K562 (cell line): ENCODE measurements around the gene PTGR1. TPM values are rescaled to one million over a fixed set of nuclear protein-coding genes. Genes with fewer than 3 reads are reported as not detected.

Experiments
- ATAC-seq: fragments of 200-7000 bp; cut with Tn5 transposase; 3 replicates; pipeline ENCODE4 v1.9.1; 2020; ENCODE audit warnings: moderate library complexity
- BruUV-seq: library from RNA; stranded (reverse); fragments of 400-500 nt; replicated peaks from 2 replicates; lab custom pipeline; 2021; lab: Mats Ljungman, UMichigan
- CTCF ChIA-PET: fragments of 300-600 bp; formaldehyde crosslinking; extraction: SDS; loops from one replicate; lab custom pipeline; 2021; ENCODE audit warnings: low intra/inter-chr PET ratio; lab: Yijun Ruan, JAX
- POLR2A ChIA-PET: fragments of 300-600, 350-650 bp; sonication (Branson Sonifier 250); formaldehyde crosslinking; extraction: SDS; loops from one replicate; lab custom pipeline; 2021; ENCODE audit warnings: antibody characterized with exemption, inconsistent platforms; lab: Yijun Ruan, JAX
- DNase-seq, 4 experiments: peaks; one replicate each; pipeline versions ENCODE4 v3.0.0 to v3.0.0-alpha.2; 2011 to 2018; ENCODE audit warnings: low spot score in 3 of 4, mixed read lengths in 3 of 4; ENCODE audit errors: extremely low read depth in 1 of 4
- FAIRE-seq: peaks from 2 replicates; lab custom pipeline; 2011; peaks lifted over from hg19 to GRCh38; lab: Jason Lieb, UNC
- H2AFZ ChIP-seq: 2 replicates; pipeline ENCODE4 v1.6.0; 2011; ENCODE audit warnings: low read depth, low read length, control low read depth, inconsistent platforms
- H3K27ac ChIP-seq: fragments of 200-600 bp; 3 replicates; pipeline ENCODE4 v1.8.0; 2011; ENCODE audit warnings: low read depth, mild to moderate bottlenecking, control low read depth, inconsistent platforms, low read length, moderate library complexity, mixed read lengths; ENCODE audit errors: extremely low read depth
- H3K27me3 ChIP-seq, 2 experiments: fragments of 300-600 bp in 1 of 2; 2 replicates in 1 of 2; 3 replicates in 1 of 2; pipeline versions ENCODE4 v1.6.0 to v1.8.0; 2011; ENCODE audit warnings: inconsistent platforms in 2 of 2, low read length in 2 of 2, mild to moderate bottlenecking in 1 of 2, mixed read lengths in 1 of 2, moderate library complexity in 1 of 2; ENCODE audit not compliant: control insufficient read depth in 2 of 2, insufficient read depth in 2 of 2
- H3K36me3 ChIP-seq: fragments of 300-600 bp; 3 replicates; pipeline ENCODE4 v1.8.0; 2011; ENCODE audit warnings: mild to moderate bottlenecking, low read length, inconsistent platforms; ENCODE audit not compliant: control insufficient read depth, insufficient read depth
- H3K4me1 ChIP-seq, 2 experiments: fragments of 200-600 bp in 1 of 2; replicated peaks in 1 of 2; 2 replicates in 1 of 2; 3 replicates in 1 of 2; pipeline versions ENCODE4 v1.5.1 to v1.8.0; 2011; ENCODE audit warnings: inconsistent platforms in 2 of 2, low read length in 2 of 2, mild to moderate bottlenecking in 1 of 2, mixed read lengths in 1 of 2, moderate library complexity in 1 of 2; ENCODE audit not compliant: control insufficient read depth in 2 of 2, insufficient read depth in 2 of 2
- H3K4me2 ChIP-seq: 2 replicates; pipeline ENCODE4 v1.6.1; 2011; ENCODE audit warnings: low read length, control low read depth, inconsistent platforms, mixed read lengths; ENCODE audit not compliant: insufficient read depth
- H3K4me3 ChIP-seq: fragments of 200-600 bp; sonication (generic), shearing (Covaris generic); 2 replicates; pipeline ENCODE4 v1.5.1; 2016; ENCODE audit warnings: control low read depth, inconsistent platforms
- H3K79me2 ChIP-seq: fragments of 200-600 bp; 3 replicates; pipeline ENCODE4 v1.8.0; 2011; ENCODE audit warnings: low read length, inconsistent platforms; ENCODE audit not compliant: control insufficient read depth, insufficient read depth
- H3K9ac ChIP-seq, 2 experiments: 2 replicates each; pipeline versions ENCODE4 v1.6.0 to v1.6.1; 2011; ENCODE audit warnings: low read depth in 2 of 2, low read length in 2 of 2, control low read depth in 1 of 2, inconsistent platforms in 1 of 2, mild to moderate bottlenecking in 1 of 2, mixed read lengths in 1 of 2; ENCODE audit not compliant: insufficient read depth in 1 of 2
- H3K9me1 ChIP-seq: one replicate; pipeline ENCODE4 v1.6.0; 2011; ENCODE audit warnings: inconsistent platforms, mild to moderate bottlenecking, low read length, moderate library complexity; ENCODE audit not compliant: control insufficient read depth, insufficient read depth
- H3K9me3 ChIP-seq: replicated peaks from 2 replicates; pipeline ENCODE4 v1.5.1; 2011; ENCODE audit warnings: low read depth, low read length, inconsistent platforms; ENCODE audit not compliant: control insufficient read depth, insufficient read depth
- H4K20me1 ChIP-seq: replicated peaks from 2 replicates; pipeline ENCODE4 v1.6.1; 2011; ENCODE audit warnings: low read length, inconsistent platforms, mixed read lengths; ENCODE audit not compliant: control insufficient read depth, insufficient read depth
- CEBPB ChIP-seq: fragments of 450-650 bp; IDR thresholded peaks from 2 replicates; pipeline ENCODE4 v1.6.1; 2016; ENCODE audit warnings: missing genetic modification characterization, missing compliant biosample characterization
- DLX4 ChIP-seq: fragments of 250-450 bp; sonication (Bioruptor Pico); IDR thresholded peaks from 2 replicates; pipeline ENCODE4 v1.6.1; 2021; ENCODE audit warnings: mild to moderate bottlenecking
- FOXJ2 ChIP-seq: fragments of 200-800 bp; sonication (Bioruptor generic); IDR thresholded peaks from 2 replicates; pipeline ENCODE4 v1.6.1; 2016; ENCODE audit warnings: missing genetic modification characterization, missing compliant biosample characterization
- GABPB2 ChIP-seq: fragments of 250-450 bp; sonication (Bioruptor Pico); conservative IDR thresholded peaks from 2 replicates; pipeline ENCODE4 v1.5.1; 2021; ENCODE audit warnings: mild to moderate bottlenecking
- NR4A1 ChIP-seq, 2 experiments: fragments of 250-450 bp in 1 of 2; fragments of 450-650 bp in 1 of 2; sonication (Bioruptor Pico) in 1 of 2; IDR thresholded peaks; 2 replicates each; pipeline versions ENCODE4 v1.4.0 to v1.6.1; 2016 to 2020; ENCODE audit warnings: mild to moderate bottlenecking in 2 of 2, missing compliant biosample characterization in 1 of 2, missing genetic modification characterization in 1 of 2, moderate library complexity in 1 of 2
- TBL1XR1 ChIP-seq, 2 experiments: IDR thresholded peaks; 2 replicates each; pipeline ENCODE4 v1.6.1; 2012; ENCODE audit warnings: improper control_type of control experiment in 2 of 2, low read length in 2 of 2, mild to moderate bottlenecking in 1 of 2
- ZBTB5 ChIP-seq: fragments of 450-650 bp; IDR thresholded peaks from 2 replicates; pipeline ENCODE4 v1.6.1; 2017; ENCODE audit warnings: antibody characterized with exemption
- ZNF561 ChIP-seq: fragments of 450-650 bp; formaldehyde crosslinking; conservative IDR thresholded peaks from 2 replicates; pipeline ENCODE4 v1.4.0; 2020; ENCODE audit warnings: mild to moderate bottlenecking, moderate library complexity
- WGBS: fragments of 100-300 bp; shearing (Covaris generic); methylation state at CpG from one replicate; pipeline ENCODE4 v1.1.6; 2016; ENCODE audit warnings: low coverage, mixed read lengths; ENCODE audit not compliant: insufficient coverage; ENCODE audit errors: missing lambda C conversion rate; 5-methylcytosine and 5-hydroxymethylcytosine counted together
- in situ Hi-C: fragments of 300-500 bp; cut with MboI; formaldehyde crosslinking; loops from 4 replicates; pipeline ENCODE4 v1.15.0; 2018; ENCODE audit warnings: inconsistent platforms, mixed read lengths
- intact Hi-C: fragments of 100-400 bp; cut with micrococcal nuclease; formaldehyde crosslinking; loops from 2 replicates; pipeline ENCODE4 v1.14.2; 2022
- polyA plus RNA-seq, 8 experiments: library from polyadenylated mRNA; depleted of rRNA in 4 of 8; stranded (reverse) in 5 of 8; unstranded in 3 of 8; fragments of >200 nt; fragmentation: Nextera tagmentation in 2 of 8; fragmentation: Illumina TruSeq in 1 of 8; extraction: Ambion mirVana in 2 of 8; extraction: Trizol in 1 of 8; gene quantifications; 2 replicates each; pipeline versions ENCODE4 v1.2.1 to v1.2.3, GENCODE V29; 2011 to 2014; ENCODE audit warnings: inconsistent platforms in 1 of 8, missing spikeins in 1 of 8
- total RNA-seq, 7 experiments: library from RNA; depleted of rRNA in 6 of 7; stranded (reverse); fragments of >200 nt in 6 of 7; fragmentation: Illumina TruSeq in 2 of 7; extraction: Trizol in 2 of 7; gene quantifications; 2 replicates each; pipeline versions ENCODE4 v1.2.1 to v1.2.3, GENCODE V29; 2011 to 2021; ENCODE audit warnings: low replicate concordance in 1 of 7
- TF ChIP-seq, protein P1 (sequence below), 2 experiments: IDR thresholded peaks in 1 of 2; conservative IDR thresholded peaks in 1 of 2; 2 replicates each; pipeline ENCODE4 v1.6.1; 2016; ENCODE audit warnings: low read depth in 2 of 2, mild to moderate bottlenecking in 1 of 2, missing compliant biosample characterization in 1 of 2, missing genetic modification characterization in 1 of 2, moderate library complexity in 1 of 2
- TF ChIP-seq, protein P2 (sequence below): fragments of 450-650 bp; IDR thresholded peaks from 2 replicates; pipeline ENCODE4 v1.6.1; 2016; ENCODE audit warnings: mild to moderate bottlenecking

Gene PTGR1
- total and polyA plus RNA-seq, 9 of the 15 experiments (the other 6 are each of a cell fraction or from before 2014, with no cell fraction given) = 0.22 TPM; not detected in 8

DNA sequence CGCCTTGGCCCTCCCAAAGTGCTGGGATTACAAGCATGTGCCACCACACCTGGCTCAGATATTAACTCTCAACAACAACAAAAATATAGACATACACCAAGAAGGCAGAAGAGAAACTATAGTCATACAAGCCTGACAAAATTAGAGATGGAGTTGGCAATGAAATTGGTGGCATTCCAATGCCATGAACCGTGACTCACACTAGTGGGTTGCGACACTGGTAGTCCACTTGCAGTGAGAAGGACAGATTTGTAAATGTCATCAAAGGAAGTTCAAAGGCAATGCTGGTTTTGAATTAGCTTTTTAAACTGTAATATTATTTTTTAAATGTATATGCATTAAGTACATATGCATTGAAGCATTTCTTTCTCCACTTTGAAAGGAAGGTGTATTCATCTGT lies 23.2 kb upstream of the PTGR1 start:
- CTCF ChIA-PET = no interaction called here
- H3K4me2 ChIP-seq = no peak overlapping the region

More for the DNA sequence above, 23.2 kb upstream of the PTGR1 start:
- H3K9ac ChIP-seq = no peak overlapping the region
- in situ Hi-C loops = no loop called here
- H3K79me2 ChIP-seq = no peaks in the 10 kb centered on the region
- H2AFZ ChIP-seq = no peak overlapping the region
- intact Hi-C loops = no loop called here
- BruUV-seq = no TSS peak
- no peaks in the 10 kb centered on the region for H3K9me1 ChIP-seq
- WGBS = 2% methylated on average over 3 of the region's 3 CpGs
- H3K27me3 ChIP-seq = peaks cover 0 to 4% of the 10 kb centered on the region in 2 experiments; a peak in 1 of 5 replicates
- TF ChIP-seq FOXJ2 (tag) (no peak), DLX4 (CRISPR knock-in tag) (no peak), ZBTB5 (no peak), TBL1XR1 (IDR thresholded peaks at IDR 0.05; ENCODE audit: low read length in 2 of 2) (no peak), NR4A1 (CRISPR knock-in tag; IDR thresholded peaks at IDR 0.05) (no peak), NR4A1 (tag; IDR thresholded peaks at IDR 0.05) (no peak), ZNF561 (CRISPR knock-in tag) (no peak), GABPB2 (CRISPR knock-in tag) (no peak), CEBPB (tag) (no peak)
- TF ChIP-seq, protein P1, sequence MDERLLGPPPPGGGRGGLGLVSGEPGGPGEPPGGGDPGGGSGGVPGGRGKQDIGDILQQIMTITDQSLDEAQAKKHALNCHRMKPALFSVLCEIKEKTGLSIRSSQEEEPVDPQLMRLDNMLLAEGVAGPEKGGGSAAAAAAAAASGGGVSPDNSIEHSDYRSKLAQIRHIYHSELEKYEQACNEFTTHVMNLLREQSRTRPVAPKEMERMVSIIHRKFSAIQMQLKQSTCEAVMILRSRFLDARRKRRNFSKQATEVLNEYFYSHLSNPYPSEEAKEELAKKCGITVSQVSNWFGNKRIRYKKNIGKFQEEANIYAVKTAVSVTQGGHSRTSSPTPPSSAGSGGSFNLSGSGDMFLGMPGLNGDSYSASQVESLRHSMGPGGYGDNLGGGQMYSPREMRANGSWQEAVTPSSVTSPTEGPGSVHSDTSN (CRISPR knock-in tag; IDR thresholded peaks at IDR 0.05; ENCODE audit: low read depth) = no peak
- TF ChIP-seq, protein P1 (tag; conservative IDR thresholded peaks at IDR 0.05; ENCODE audit: low read depth) = no peak
- TF ChIP-seq, protein P2, sequence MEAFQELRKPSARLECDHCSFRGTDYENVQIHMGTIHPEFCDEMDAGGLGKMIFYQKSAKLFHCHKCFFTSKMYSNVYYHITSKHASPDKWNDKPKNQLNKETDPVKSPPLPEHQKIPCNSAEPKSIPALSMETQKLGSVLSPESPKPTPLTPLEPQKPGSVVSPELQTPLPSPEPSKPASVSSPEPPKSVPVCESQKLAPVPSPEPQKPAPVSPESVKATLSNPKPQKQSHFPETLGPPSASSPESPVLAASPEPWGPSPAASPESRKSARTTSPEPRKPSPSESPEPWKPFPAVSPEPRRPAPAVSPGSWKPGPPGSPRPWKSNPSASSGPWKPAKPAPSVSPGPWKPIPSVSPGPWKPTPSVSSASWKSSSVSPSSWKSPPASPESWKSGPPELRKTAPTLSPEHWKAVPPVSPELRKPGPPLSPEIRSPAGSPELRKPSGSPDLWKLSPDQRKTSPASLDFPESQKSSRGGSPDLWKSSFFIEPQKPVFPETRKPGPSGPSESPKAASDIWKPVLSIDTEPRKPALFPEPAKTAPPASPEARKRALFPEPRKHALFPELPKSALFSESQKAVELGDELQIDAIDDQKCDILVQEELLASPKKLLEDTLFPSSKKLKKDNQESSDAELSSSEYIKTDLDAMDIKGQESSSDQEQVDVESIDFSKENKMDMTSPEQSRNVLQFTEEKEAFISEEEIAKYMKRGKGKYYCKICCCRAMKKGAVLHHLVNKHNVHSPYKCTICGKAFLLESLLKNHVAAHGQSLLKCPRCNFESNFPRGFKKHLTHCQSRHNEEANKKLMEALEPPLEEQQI = no peak
- H3K4me1 ChIP-seq = no peaks in the 10 kb centered on the region
- ATAC-seq (no peak), DNase-seq (no peak), FAIRE-seq (no peak)
- H4K20me1 ChIP-seq = no peaks in the 10 kb centered on the region
- H3K4me3 ChIP-seq = no peak overlapping the region
- POLR2A ChIA-PET = interaction anchor here (1.0 kb wide), 1 partner anchor 10 kb away, joined by 3 read pairs; no protein-coding TSS in a partner anchor
- no peak overlapping the region for H3K27ac ChIP-seq
- H3K9me3 ChIP-seq = no peaks in the 10 kb centered on the region
- no peaks in the 10 kb centered on the region for H3K36me3 ChIP-seq
